Neural progenitor cell (in vitro differentiated cells): ENCODE measurements around the gene KLHL26. TPM values are rescaled to one million over a fixed set of nuclear protein-coding genes. Genes with fewer than 3 reads are reported as not detected.

ENCODE experiments used
- DNase-seq: peaks from one replicate; pipeline ENCODE4 v3.0.0-alpha.2; 2016; ENCODE audit warnings: low spot score
- H2AFZ ChIP-seq: fragments of 200-600 bp; sonication (generic); replicated peaks from 2 replicates; pipeline ENCODE4 v1.6.1; 2016; ENCODE audit warnings: antibody characterized with exemption
- H3F3A ChIP-seq: fragments of 200-600 bp; sonication (generic); 2 replicates; pipeline ENCODE4 v1.6.1; 2016; ENCODE audit warnings: antibody characterized with exemption, low read depth
- H3K27ac ChIP-seq: fragments of 200-600 bp; sonication (generic); 2 replicates; pipeline ENCODE4 v1.5.1; 2016; ENCODE audit warnings: mild to moderate bottlenecking
- H3K27me3 ChIP-seq: fragments of 200-600 bp; sonication (generic); 2 replicates; pipeline ENCODE4 v1.6.1; 2016; ENCODE audit warnings: mild to moderate bottlenecking, moderate library complexity
- H3K36me3 ChIP-seq: fragments of 200-600 bp; sonication (generic); 2 replicates; pipeline ENCODE4 v1.5.1; 2016
- H3K4me1 ChIP-seq: fragments of 200-600 bp; sonication (generic); 2 replicates; pipeline ENCODE4 v1.6.1; 2016; ENCODE audit warnings: mixed run types
- H3K4me2 ChIP-seq: fragments of 200-600 bp; sonication (generic); 2 replicates; pipeline ENCODE4 v1.6.1; 2016
- H3K4me3 ChIP-seq: fragments of 200-600 bp; sonication (generic); 2 replicates; pipeline ENCODE4 v1.5.1; 2016
- H3K79me2 ChIP-seq: fragments of 200-600 bp; sonication (generic); 2 replicates; pipeline ENCODE4 v1.6.1; 2016; ENCODE audit warnings: low read depth
- H3K9ac ChIP-seq: fragments of 200-600 bp; sonication (generic); 2 replicates; pipeline ENCODE4 v1.6.1; 2016
- H3K9me3 ChIP-seq: fragments of 200-600 bp; sonication (generic); 2 replicates; pipeline ENCODE4 v1.5.1; 2016; ENCODE audit warnings: low read depth
- H4K20me1 ChIP-seq: fragments of 200-600 bp; sonication (generic); 2 replicates; pipeline ENCODE4 v1.6.1; 2016; ENCODE audit warnings: low read depth
- H3K27ac Mint-ChIP-seq: 3 replicates; pipeline ENCODE4 v1.8.0; 2021; ENCODE audit warnings: mixed read lengths
- H3K27me3 Mint-ChIP-seq: 2 replicates; pipeline ENCODE4 v1.8.0; 2022; ENCODE audit warnings: low read depth, mild to moderate bottlenecking, inconsistent platforms, moderate library complexity, mixed read lengths; ENCODE audit not compliant: insufficient read depth
- H3K36me3 Mint-ChIP-seq: 3 replicates; pipeline ENCODE4 v1.8.0; 2021; ENCODE audit warnings: mixed read lengths
- H3K4me1 Mint-ChIP-seq: 3 replicates; pipeline ENCODE4 v1.8.0; 2021; ENCODE audit warnings: mixed read lengths
- H3K4me3 Mint-ChIP-seq: 3 replicates; pipeline ENCODE4 v1.8.0; 2021; ENCODE audit warnings: mild to moderate bottlenecking, moderate library complexity, mixed read lengths
- H3K9me3 Mint-ChIP-seq: 3 replicates; pipeline ENCODE4 v1.8.0; 2020; ENCODE audit warnings: mixed read lengths
- EZH2 ChIP-seq: fragments of 200-600 bp; sonication (generic); IDR thresholded peaks from 2 replicates; pipeline ENCODE4 v1.6.1; 2017; ENCODE audit warnings: antibody characterized with exemption, mild to moderate bottlenecking, moderate library complexity
- EZH2phosphoT487 ChIP-seq: fragments of 200-600 bp; sonication (generic); IDR thresholded peaks from 2 replicates; pipeline ENCODE4 v1.6.1; 2017; ENCODE audit warnings: antibody characterized with exemption
- small RNA-seq: library from RNA; depleted of rRNA; stranded (forward); fragments of <200 nt; gene quantifications from one replicate; pipeline ENCODE3, GENCODE V24; 2015
- total RNA-seq: library from RNA; depleted of rRNA; stranded (reverse); fragments of >200 nt; gene quantifications from 2 replicates; pipeline ENCODE4 v1.2.3, GENCODE V29; 2015; ENCODE audit warnings: low replicate concordance
- TF ChIP-seq, protein P1 (sequence below): fragments of 200-600 bp; sonication (generic); IDR thresholded peaks from 2 replicates; pipeline ENCODE4 v1.5.1; 2017; ENCODE audit warnings: antibody characterized with exemption, mild to moderate bottlenecking

The KLHL26 gene
- total RNA-seq, 1 donor from 2014 or later: 5.8 TPM

DNA sequence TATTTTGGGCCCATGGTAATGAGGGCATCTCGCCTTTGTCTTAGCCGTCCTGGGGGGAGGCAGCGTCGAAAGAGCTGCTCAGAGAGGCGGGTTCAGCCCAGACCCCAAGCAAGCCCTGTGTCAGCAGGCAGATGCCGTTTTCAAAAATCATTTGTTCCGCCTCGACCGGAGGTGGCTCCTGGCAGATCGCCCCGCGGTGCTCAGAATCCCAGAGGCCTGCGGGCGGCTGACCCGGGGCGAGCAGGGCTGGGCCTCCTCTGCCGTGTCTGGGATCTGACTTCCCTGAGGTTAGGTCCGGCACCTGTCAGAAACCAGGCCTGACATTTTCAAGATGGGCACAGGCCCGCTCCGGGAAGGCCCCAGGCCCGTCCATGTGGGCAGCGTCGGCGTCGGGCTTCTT, 82.7 kb downstream of the KLHL26 start:
- Histone ChIP-seq H3K4me2 (no peak overlapping the region), H3K4me1 (no peaks in the 10 kb centered on the region), H3K9ac (no peak overlapping the region), H3K27ac (no peak overlapping the region), H3F3A (no peaks in the 10 kb centered on the region), H3K79me2 (no peaks in the 10 kb centered on the region), H3K36me3 (no peaks in the 10 kb centered on the region), H3K9me3 (no peaks in the 10 kb centered on the region), H3K4me3 (no peak overlapping the region), H3K27me3 (no peaks in the 10 kb centered on the region), H2AFZ (no peak overlapping the region), H4K20me1 (peaks cover 32% of the 10 kb centered on the region)
- Mint-ChIP-seq H3K27ac (no peak overlapping the region), H3K36me3 (peaks cover 8% of the 10 kb centered on the region), H3K27me3 (peaks cover 4% of the 10 kb centered on the region), H3K4me1 (peaks cover 18% of the 10 kb centered on the region), H3K9me3 (no peaks in the 10 kb centered on the region), H3K4me3 (no peak overlapping the region)
- no peak for DNase-seq
- TF ChIP-seq, protein P1, sequence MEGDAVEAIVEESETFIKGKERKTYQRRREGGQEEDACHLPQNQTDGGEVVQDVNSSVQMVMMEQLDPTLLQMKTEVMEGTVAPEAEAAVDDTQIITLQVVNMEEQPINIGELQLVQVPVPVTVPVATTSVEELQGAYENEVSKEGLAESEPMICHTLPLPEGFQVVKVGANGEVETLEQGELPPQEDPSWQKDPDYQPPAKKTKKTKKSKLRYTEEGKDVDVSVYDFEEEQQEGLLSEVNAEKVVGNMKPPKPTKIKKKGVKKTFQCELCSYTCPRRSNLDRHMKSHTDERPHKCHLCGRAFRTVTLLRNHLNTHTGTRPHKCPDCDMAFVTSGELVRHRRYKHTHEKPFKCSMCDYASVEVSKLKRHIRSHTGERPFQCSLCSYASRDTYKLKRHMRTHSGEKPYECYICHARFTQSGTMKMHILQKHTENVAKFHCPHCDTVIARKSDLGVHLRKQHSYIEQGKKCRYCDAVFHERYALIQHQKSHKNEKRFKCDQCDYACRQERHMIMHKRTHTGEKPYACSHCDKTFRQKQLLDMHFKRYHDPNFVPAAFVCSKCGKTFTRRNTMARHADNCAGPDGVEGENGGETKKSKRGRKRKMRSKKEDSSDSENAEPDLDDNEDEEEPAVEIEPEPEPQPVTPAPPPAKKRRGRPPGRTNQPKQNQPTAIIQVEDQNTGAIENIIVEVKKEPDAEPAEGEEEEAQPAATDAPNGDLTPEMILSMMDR: no peak
- TF ChIP-seq EZH2 (no peak), EZH2phosphoT487 (no peak)

Small RNA genes lying within 50 kb of the gene (small RNA-seq; reads per million reads assigned to genes)
- gene RN7SL155P: not detected

Other genes with a start within 250 kb of the KLHL26 start
- 0.03 TPM in 1 of 2 replicates, not detected in the other for gene LRRC25, start 239.4 kb upstream of the KLHL26 start, total RNA-seq
- 21.1 and 50.5 TPM in 2 replicates for gene SSBP4, start 217.6 kb upstream of the KLHL26 start, total RNA-seq
- gene ISYNA1, start 198.9 kb upstream of the KLHL26 start, total RNA-seq: 81.7 and 203 TPM in 2 replicates
- gene ELL, start 115.0 kb upstream of the KLHL26 start, total RNA-seq: 2.9 and 9.8 TPM in 2 replicates
- 115 and 418 TPM in 2 replicates for gene FKBP8, start 93.5 kb upstream of the KLHL26 start, total RNA-seq
- gene KXD1, start 79.2 kb upstream of the KLHL26 start, total RNA-seq: 82.7 and 151 TPM in 2 replicates
- 625 and 768 TPM in 2 replicates for gene UBA52, start 65.2 kb upstream of the KLHL26 start, total RNA-seq
- 41.7 and 105 TPM in 2 replicates for gene REX1BD, start 48.2 kb upstream of the KLHL26 start, total RNA-seq
- gene CRLF1, start 30.2 kb upstream of the KLHL26 start, total RNA-seq: 0.84 TPM in 1 of 2 replicates, not detected in the other
- 0.11 and 1.4 TPM in 2 replicates for gene TMEM59L, start 24.2 kb upstream of the KLHL26 start, total RNA-seq
- gene CRTC1, start 46.7 kb downstream of the KLHL26 start, total RNA-seq: 2.4 and 5.7 TPM in 2 replicates
- not detected in 2 replicates for gene COMP, start 154.3 kb downstream of the KLHL26 start, total RNA-seq
- 65.2 and 69.8 TPM in 2 replicates for gene UPF1, start 194.9 kb downstream of the KLHL26 start, total RNA-seq